MM.1S (cell line): ENCODE results near the gene MOSPD3.

ENCODE experiments used
- DNase-seq: peaks from one replicate; pipeline ENCODE4 v3.0.0-alpha.2; 2015
- H2AFZ ChIP-seq: fragments of 300-600 bp; sonication (generic); 2 replicates; pipeline ENCODE4 v1.6.0; 2016; ENCODE audit warnings: antibody characterized with exemption, low read length
- H3F3A ChIP-seq: fragments of 300-600 bp; sonication (generic); 2 replicates; pipeline ENCODE4 v1.6.1; 2016; ENCODE audit warnings: mild to moderate bottlenecking, antibody characterized with exemption, low read length, moderate library complexity, mixed read lengths; ENCODE audit not compliant: insufficient read depth
- H3K27ac ChIP-seq: fragments of 300-600 bp; sonication (generic); 2 replicates; pipeline ENCODE4 v1.5.1; 2016; ENCODE audit warnings: mild to moderate bottlenecking, low read length
- H3K27me3 ChIP-seq: fragments of 300-600 bp; sonication (generic); replicated peaks from 2 replicates; pipeline ENCODE4 v1.6.0; 2016; ENCODE audit warnings: low read length; ENCODE audit not compliant: insufficient read depth
- H3K36me3 ChIP-seq: fragments of 300-600 bp; sonication (generic); replicated peaks from 2 replicates; pipeline ENCODE4 v1.6.1; 2016; ENCODE audit warnings: mild to moderate bottlenecking, low read length, mixed read lengths; ENCODE audit not compliant: insufficient read depth
- H3K4me1 ChIP-seq: fragments of 300-600 bp; sonication (generic); 2 replicates; pipeline ENCODE4 v1.6.1; 2016; ENCODE audit warnings: low read length, mixed read lengths
- H3K4me2 ChIP-seq: fragments of 300-600 bp; sonication (generic); 2 replicates; pipeline ENCODE4 v1.6.0; 2016; ENCODE audit warnings: low read depth, low read length
- H3K4me3 ChIP-seq: fragments of 300-600 bp; sonication (generic); 2 replicates; pipeline ENCODE4 v1.5.1; 2016; ENCODE audit warnings: low read length, mixed read lengths
- H3K79me2 ChIP-seq: fragments of 300-600 bp; sonication (generic); 2 replicates; pipeline ENCODE4 v1.6.1; 2016; ENCODE audit warnings: mixed run types, low read length, mixed read lengths
- H3K9ac ChIP-seq: fragments of 300-600 bp; sonication (generic); 2 replicates; pipeline ENCODE4 v1.6.1; 2016; ENCODE audit warnings: low read length, mixed read lengths
- H3K9me2 ChIP-seq: fragments of 300-600 bp; sonication (generic); replicated peaks from 2 replicates; pipeline ENCODE4 v1.6.1; 2016; ENCODE audit warnings: mild to moderate bottlenecking, low read length, mixed read lengths; ENCODE audit not compliant: insufficient read depth
- H3K9me3 ChIP-seq: fragments of 300-600 bp; sonication (generic); replicated peaks from 2 replicates; pipeline ENCODE4 v1.6.1; 2016; ENCODE audit warnings: mild to moderate bottlenecking, low read length, mixed read lengths; ENCODE audit not compliant: insufficient read depth
- H4K20me1 ChIP-seq: fragments of 300-600 bp; sonication (generic); 2 replicates; pipeline ENCODE4 v1.6.1; 2016; ENCODE audit warnings: mild to moderate bottlenecking, low read length, moderate library complexity, mixed read lengths; ENCODE audit not compliant: insufficient read depth
- CTCF ChIP-seq: fragments of 300-600 bp; sonication (generic); IDR thresholded peaks from 2 replicates; pipeline ENCODE4 v1.5.1; 2016; ENCODE audit warnings: antibody characterized with exemption, low read length, mixed read lengths
- EZH2 ChIP-seq: fragments of 300-600 bp; sonication (generic); optimal IDR thresholded peaks from 2 replicates; pipeline ENCODE3; 2017; ENCODE audit warnings: low read depth, mild to moderate bottlenecking, antibody characterized with exemption, low read length, mixed read lengths
- EZH2phosphoT487 ChIP-seq: fragments of 300-600 bp; sonication (generic); IDR thresholded peaks from 2 replicates; pipeline ENCODE4 v1.6.1; 2018; ENCODE audit warnings: antibody characterized with exemption, low read length

MOSPD3 gene

GRCh38 chr7:100567751-100568175, 44.6 kb upstream of the MOSPD3 start:
- Histone ChIP-seq H3K4me3 (no peak overlapping the region), H3K27me3 (peaks cover 11% of the 10 kb centered on the region), H3K4me2 (no peak overlapping the region), H3K9me2 (no peaks in the 10 kb centered on the region), H3K36me3 (no peaks in the 10 kb centered on the region), H3F3A (no peaks in the 10 kb centered on the region), H4K20me1 (no peaks in the 10 kb centered on the region), H3K4me1 (no peaks in the 10 kb centered on the region), H3K27ac (no peak overlapping the region), H3K79me2 (no peaks in the 10 kb centered on the region), H3K9ac (no peak overlapping the region), H2AFZ (no peak overlapping the region), H3K9me3 (no peaks in the 10 kb centered on the region)
- no peak for DNase-seq
- TF ChIP-seq CTCF (no peak), EZH2 (no peak), EZH2phosphoT487 (no peak)

- H3K4me3 ChIP-seq: no peak overlapping the region
- H3F3A ChIP-seq: no peaks in the 10 kb centered on the region
- H3K27me3 ChIP-seq: peaks cover 11% of the 10 kb centered on the region
- no peaks in the 10 kb centered on the region for H3K9me2 ChIP-seq
- no peak for DNase-seq
- no peaks in the 10 kb centered on the region for H3K36me3 ChIP-seq
- TF ChIP-seq EZH2: no peak
- no peak for TF ChIP-seq EZH2phosphoT487
- no peak for TF ChIP-seq CTCF
- no peaks in the 10 kb centered on the region for H3K9me3 ChIP-seq
- H3K27ac ChIP-seq: no peak overlapping the region
- H3K79me2 ChIP-seq: no peaks in the 10 kb centered on the region
- H3K4me1 ChIP-seq: no peaks in the 10 kb centered on the region
- H2AFZ ChIP-seq: no peak overlapping the region
- H4K20me1 ChIP-seq: no peaks in the 10 kb centered on the region
- H3K4me2 ChIP-seq: no peak overlapping the region
- H3K9ac ChIP-seq: no peak overlapping the region
Measured at GRCh38 chr7:100568176-100568895, 44.0 kb upstream of the MOSPD3 start.

GRCh38 chr7:100568896-100569844, 43.2 kb upstream of the MOSPD3 start:
- H3K4me1 ChIP-seq: no peaks in the 10 kb centered on the region
- no peak for TF ChIP-seq EZH2
- TF ChIP-seq EZH2phosphoT487: no peak
- TF ChIP-seq CTCF: peak; percentile 30
- H3K79me2 ChIP-seq: no peaks in the 10 kb centered on the region
- H3K9me2 ChIP-seq: no peaks in the 10 kb centered on the region
- H3F3A ChIP-seq: no peaks in the 10 kb centered on the region
- H3K4me2 ChIP-seq: no peak overlapping the region
- no peak for DNase-seq
- no peak overlapping the region for H3K4me3 ChIP-seq
- no peaks in the 10 kb centered on the region for H4K20me1 ChIP-seq
- no peak overlapping the region for H2AFZ ChIP-seq
- H3K9ac ChIP-seq: no peak overlapping the region
- no peak overlapping the region for H3K27ac ChIP-seq
- H3K27me3 ChIP-seq: peaks cover 11% of the 10 kb centered on the region
- no peaks in the 10 kb centered on the region for H3K36me3 ChIP-seq
- no peaks in the 10 kb centered on the region for H3K9me3 ChIP-seq
